ENCODE measurements around the gene PCSK5.
"Not testable (repeated sequence)": the region's sequence is repeated elsewhere in the genome, so short reads cannot be mapped to it uniquely, and the experiment has no call there.

The PCSK5 gene

DNA sequence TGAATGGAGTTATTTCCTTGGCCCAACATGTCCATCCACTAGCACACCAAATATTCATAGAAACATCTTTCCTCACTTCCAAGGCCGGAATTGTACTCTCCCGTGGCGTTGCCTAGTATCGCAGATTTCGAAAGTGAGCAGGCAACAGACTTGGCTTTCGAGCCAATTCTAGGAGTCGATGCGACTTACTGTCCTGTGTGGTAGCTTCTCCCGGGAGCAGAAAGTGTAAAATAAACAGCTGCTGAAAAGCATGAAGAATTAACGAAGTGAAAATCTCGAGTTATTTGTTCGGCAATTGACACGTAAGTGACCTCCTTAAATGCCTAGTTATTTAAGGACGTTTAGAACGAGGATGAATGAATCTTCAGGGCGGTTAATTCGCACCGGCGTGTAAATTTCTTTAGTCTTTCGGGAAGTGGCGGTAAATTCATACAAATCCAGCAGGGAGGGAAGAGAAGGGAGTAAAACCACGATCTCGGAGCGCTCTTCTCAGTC, 449 bp upstream of the PCSK5 start:
- peak in 1 of 2 experiments; percentile 5 for DNase-seq (ENCODE audit: low read depth in 2 of 2)

DNA sequence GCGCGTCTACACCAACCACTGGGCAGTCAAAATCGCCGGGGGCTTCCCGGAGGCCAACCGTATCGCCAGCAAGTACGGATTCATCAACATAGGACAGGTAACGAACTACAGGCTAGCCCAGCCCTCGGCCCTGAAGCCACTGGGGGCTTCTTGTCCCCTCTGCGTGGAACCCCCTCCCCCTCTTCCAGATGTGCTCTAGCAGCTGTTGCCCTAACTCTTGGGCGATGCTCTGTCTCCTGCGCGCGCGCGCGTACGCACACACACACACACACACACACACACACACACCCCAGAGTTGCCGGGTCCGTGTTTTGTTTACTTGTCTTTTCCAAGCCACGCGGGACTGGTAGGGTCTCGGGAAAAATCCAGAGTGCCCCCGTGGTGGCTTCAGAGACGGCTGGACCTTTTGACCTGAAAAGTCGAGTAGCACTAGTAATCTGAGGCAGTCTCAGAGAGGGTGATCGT, 836 bp downstream of the PCSK5 start:
- peak in 1 of 2 experiments; percentile 32 for DNase-seq (ENCODE audit: low read depth in 2 of 2)

DNA sequence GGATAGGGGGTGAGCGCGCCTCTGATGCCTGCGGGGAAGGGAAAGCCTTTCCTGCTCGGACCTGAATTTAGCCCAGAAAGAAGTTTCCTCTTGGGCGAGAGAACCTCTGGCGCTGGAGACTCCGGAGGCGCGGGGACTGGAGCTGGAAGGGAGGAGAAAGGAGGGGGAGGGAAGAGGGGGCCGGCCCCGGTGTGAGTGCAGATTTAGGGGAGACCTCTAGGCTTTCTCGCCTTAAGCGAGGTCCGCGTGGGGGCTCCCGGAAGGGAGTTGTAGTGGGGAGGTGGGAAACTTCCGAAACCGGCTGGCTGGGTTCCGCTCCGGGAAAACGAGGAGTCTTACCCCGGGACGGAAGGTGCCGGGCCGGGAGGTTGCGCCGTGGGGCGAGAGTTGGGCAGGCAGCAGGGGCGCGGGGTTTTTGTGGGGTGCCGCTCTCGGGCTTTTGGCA, 1.3 kb downstream of the PCSK5 start:
- peak in 1 of 2 experiments; percentile 22 for DNase-seq (ENCODE audit: low read depth in 2 of 2)

DNA sequence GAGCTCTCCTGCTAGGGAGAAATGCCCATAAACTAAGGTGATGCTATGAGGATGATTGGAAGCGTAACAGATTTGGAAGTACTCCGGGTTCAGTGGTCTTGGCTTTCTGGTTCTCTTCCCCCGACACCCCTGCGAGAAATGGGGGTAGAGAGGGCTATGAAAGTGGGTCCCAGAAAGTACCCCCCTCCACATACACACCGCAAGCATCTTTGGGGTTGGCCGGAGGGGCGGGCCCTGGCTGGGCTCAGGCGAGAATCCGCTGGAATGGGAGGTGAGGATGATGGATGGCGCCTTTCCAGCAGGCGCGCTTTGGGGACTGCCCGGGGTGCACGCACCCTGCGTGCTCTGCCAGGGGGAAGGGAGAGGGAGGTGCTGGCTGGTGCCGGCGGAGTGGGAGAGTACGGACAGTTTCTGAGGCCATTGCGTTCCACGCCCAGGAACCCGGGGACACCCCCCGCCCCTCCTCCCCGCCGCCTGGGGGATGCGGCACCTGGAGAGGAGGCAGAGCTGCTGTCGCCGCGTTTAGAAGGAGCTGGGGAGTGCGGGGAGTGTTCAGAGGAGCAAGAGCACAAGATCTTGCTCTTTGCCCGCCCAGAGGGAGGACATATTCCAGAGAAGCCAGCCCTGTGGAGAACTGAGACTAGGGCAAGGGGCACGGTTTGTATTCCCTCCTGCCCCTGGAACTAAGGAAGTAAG, 1.9 kb downstream of the PCSK5 start:
- peak in 1 of 2 experiments; percentile 28 for DNase-seq (ENCODE audit: low read depth in 2 of 2)

DNA sequence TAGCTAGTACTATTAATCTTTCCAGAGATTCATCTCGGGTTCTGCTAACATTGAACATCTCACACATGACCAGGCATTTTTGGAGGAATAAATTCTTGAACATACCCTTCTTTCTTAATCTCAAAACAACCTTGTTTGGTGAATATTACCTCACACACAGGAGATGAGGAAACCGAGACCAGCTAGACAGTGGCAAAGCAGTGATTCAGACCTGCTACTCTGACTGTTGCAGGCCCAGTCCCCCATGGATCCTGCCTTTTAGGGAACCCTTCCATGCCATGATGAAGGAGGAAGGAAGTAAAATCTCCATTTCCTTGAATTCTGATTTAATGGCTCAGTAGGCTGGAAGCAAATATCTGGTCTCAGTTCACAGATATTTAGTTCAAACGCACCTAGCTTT, 2.6 kb downstream of the PCSK5 start:
- DNase-seq (ENCODE audit: low read depth in 2 of 2), result no peak

DNA sequence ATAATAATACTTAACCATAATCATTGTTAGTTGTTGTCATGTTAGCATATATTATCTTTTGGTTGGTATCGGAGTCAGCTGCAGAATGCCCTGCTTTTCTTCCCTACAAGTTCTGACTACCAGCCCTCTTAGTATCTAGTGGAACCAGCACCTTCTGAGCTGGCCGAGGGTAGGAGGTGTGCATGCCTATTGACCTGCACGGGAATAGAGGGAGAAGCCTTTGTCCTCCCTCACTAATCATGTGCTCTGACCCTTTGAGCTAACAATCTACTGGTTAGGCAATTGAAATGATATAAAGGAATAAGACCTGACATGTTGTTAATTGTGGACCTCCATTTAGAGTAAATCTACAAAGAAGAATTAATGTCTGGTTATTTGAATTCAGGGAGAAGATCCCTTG, 4.1 kb downstream of the PCSK5 start:
- DNase-seq (ENCODE audit: low read depth in 2 of 2), result no peak

DNA sequence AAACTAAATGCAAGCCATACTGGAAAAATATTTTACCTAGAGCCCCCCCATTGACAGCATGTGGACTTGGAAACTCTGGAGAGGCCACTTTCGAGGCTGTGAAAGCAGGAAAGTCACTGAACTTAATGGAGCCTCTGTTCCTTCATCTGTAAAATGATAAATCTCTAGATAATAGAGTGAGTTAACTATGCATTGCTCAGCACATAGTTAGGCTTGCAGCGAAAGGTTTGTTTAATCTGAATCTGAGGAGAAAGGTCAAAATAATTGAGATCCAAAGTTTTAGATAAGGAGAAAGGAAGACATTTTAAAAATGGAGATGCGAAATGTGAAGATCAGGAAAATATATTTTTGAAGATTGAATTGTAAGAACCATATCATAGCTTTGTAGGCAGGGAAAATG, 4.6 kb downstream of the PCSK5 start:
- no peak for DNase-seq (ENCODE audit: low read depth in 2 of 2)

DNA sequence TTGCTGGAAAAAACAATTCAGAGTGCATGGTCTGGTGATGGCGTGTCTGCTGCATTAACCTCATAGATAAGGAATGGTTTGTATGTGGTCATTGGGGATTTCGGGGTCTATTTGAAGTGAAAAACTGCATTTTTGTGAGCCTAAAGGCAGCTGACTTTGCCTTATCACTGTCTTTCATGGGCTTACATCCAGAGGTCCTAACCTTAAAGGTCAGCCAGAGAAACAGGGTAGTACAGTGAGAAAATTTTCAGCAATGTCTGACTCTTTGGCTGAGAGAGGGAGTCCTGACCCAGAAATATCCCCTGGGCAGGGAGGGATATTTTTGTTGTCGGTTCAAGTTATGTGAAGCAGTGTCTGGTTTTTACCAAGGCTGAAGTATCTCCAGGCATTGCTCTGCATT, 5.7 kb downstream of the PCSK5 start:
- DNase-seq (ENCODE audit: low read depth in 2 of 2), result no peak

DNA sequence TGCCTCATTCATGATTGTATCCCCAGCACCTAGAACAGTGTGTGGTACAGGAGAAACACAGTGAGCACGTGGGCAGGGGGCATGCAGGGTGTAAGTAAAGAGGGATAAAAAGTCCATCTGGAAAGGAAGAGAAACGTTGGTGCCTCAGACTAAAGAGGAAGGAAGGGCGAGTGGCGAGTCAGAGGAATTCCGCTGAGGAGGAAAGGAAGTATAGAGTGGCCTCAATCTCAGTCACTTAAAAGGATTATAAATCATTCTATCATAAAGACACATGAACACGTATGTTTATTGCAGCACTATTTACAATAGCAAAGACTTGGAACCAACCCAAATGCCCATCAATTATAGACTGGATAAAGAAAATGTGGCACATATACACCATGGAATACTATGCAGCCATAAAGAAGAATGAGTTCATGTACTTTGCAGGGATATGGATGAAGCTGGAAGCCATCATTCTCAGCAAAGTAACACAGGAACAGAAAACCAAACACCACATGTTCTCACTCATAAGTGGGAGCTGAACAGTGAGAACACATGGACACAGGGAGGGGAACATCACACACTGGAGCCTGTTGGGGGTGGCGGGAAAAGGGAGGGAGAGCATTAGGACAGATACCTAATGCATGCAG, 10.5 kb downstream of the PCSK5 start:
- not testable (repeated sequence) for DNase-seq (ENCODE audit: low read depth in 2 of 2)

DNA sequence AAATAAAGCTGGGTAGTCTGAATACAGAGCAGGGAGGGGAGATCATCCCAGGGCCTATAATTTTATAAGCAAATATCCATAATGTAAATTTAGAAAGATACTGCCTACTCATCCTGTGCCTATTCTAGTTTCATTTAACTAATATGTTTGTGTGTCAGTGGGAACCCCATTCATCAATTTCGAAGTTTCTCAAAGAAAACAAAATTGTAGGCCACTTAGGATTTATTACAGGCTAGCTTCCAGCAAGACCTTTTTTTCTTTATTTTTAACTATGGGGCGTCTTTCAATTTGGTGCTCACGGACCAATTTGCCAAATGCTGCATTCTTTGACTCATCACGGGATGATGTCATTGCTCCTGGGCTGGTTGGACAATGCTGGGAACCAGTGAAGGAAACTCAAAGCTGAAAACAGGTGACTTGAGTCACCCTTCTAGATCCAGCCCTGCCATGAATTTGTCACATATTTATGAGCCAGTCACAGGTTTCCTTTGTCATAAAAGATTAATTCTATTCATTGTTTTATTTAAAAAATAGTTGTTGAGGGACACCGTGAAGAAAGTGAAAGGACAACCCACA, 13.4 kb downstream of the PCSK5 start:
- DNase-seq (ENCODE audit: low read depth in 2 of 2), result no peak

DNA sequence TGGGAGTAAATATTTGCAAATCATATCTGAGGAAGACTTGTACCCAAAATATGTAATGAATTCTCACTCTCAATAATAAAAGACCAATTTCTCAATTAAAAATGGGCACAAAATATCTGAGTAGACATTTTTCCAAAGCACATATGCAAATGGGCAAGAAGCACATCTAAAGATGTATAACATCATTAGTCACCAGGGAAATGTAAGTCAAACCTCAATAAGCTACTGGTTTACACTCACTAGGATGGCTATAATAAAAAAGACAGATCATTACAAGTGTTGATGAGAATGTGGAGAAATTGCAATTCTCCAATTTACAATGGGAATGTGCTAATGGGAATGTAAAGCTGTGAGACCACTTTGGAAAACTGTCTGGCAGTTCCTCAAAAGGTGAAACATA, 13.9 kb downstream of the PCSK5 start:
- DNase-seq (ENCODE audit: low read depth in 2 of 2), result no peak

DNA sequence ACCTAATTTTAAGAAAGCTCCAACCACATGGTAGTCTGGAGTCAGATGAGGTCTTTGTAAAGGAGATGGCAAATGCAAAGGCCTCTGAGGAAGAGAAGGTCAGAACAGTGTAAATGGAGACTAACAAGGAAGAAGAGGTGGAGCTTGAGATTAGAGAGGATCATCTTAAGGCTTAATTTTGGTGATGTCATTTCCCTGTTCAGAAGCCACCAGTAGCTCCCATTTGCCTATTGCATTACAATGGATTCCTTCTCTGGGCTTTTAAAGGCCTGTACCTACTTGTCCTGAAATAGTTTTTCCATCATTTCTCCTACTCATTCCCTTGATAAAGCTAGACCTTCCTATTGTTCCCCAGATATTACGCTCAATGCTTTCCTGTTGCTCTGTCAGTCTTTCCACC, 16.1 kb downstream of the PCSK5 start:
- DNase-seq (ENCODE audit: low read depth in 2 of 2), result no peak

DNA sequence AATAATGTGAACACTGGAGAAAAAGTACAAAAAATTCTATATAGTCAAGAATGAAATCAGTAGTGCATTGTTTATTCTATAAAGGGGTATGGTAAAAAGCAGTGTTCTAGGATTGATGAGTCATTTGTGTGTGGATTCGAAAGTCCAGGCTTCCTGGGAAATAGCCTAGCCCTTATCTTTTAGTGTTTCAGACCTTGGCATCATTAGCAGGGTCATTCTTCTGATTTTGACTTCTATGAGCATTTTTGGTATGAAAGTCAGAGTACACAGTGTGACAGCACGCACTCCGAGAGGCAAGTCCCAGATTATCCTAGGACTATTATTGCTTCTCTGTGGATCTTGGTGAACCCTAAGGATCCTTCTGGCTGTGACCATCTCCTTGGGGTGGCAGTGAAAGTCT, 16.9 kb downstream of the PCSK5 start:
- no peak for DNase-seq (ENCODE audit: low read depth in 2 of 2)

DNA sequence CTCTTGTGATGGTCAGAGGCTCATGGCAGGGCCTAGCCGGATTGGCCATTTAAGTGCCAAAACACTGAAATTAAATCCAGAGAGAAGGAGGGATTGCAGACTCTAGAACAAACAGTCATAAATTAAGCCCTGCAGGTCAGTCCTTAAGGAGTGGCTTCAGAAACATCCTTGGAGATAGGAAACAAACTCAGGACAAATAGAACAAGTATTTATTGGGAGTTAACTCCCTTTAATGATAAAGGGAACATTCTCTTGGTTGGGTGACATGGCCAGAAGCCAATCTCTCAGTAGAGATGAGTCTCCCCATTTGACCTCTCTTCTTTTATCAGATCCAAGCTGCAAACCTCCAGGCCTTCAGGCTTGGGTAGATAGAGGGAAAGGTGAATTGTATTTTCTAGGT, 17.4 kb downstream of the PCSK5 start:
- DNase-seq (ENCODE audit: low read depth in 2 of 2), result no peak

DNA sequence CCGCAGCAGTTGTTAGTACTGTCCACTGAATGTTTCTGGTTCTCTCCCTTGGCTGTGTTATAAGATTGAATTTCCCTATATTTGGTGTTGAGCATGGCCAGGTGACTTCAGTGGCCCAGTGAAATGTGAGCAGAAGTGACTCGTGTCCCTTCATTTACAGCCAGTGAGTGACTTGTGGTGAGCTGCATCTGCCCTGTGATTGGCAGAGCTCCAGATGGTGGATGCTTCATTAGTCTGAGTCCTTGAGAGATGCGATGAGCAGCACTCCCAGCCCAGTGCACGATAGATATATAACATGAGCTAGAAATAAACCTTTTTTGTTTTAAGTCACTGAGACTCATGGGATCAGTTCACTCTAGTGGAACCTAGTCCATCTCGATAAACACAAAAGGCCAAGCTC, 19.3 kb downstream of the PCSK5 start:
- DNase-seq (ENCODE audit: low read depth in 2 of 2), result no peak

DNA sequence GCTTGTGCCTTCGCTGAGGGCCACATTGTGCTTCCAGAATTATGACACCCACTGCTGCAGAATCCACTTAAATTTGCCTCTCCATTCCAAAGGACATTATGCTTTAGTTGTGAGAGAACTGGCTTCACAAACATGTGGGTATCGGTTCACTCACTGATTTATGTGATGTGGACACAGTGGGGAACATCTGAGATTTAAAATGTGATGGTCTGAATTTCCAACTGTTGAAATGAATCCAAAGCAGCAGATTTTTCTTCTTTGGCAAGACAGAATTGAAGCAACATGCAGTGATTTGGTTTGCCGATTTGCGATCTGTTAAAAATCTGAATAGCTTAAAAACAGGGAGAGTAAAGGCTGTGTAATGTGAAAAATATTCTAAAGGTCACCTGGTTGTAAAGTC, 20.3 kb downstream of the PCSK5 start:
- no peak for DNase-seq (ENCODE audit: low read depth in 2 of 2)

DNA sequence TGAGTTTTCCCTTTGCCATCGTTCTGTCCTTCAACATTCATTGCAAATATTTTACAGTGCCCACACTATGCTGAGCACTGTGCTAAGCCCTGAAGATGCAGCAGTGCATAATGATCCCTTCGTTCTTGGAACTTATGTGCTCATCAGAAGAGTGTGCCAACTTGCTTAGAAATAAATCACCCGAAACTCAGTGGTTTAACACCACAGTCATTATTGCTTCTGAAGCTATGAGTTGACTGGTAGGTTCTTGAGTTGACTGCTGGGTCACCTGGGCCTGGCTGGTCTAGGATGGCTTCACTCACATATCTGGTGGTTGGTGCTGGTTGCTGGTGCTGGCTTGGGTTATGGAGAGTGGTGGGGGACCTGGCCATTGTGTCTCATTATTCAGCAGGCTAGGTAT, 20.9 kb downstream of the PCSK5 start:
- no peak for DNase-seq (ENCODE audit: low read depth in 2 of 2)

DNA sequence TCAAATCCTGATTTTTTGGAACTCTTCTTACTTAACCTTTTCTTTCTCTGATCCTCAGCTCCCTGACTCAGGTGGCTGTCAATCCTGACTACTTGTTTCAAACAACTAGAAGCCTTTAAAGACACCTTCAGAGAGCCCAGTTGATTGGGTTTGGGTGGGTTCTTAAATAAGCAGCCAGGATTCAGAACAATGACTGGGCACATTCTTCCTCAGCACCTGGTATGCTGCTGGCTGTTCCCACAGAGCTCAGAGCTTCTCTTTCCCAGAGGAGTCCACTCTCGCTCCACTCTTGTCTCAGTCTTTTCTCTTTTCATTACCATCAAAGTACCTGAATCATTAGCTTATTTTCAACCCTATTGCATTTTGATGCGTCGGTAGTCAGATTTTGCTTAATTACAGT, 22.5 kb downstream of the PCSK5 start:
- no peak for DNase-seq (ENCODE audit: low read depth in 2 of 2)

DNA sequence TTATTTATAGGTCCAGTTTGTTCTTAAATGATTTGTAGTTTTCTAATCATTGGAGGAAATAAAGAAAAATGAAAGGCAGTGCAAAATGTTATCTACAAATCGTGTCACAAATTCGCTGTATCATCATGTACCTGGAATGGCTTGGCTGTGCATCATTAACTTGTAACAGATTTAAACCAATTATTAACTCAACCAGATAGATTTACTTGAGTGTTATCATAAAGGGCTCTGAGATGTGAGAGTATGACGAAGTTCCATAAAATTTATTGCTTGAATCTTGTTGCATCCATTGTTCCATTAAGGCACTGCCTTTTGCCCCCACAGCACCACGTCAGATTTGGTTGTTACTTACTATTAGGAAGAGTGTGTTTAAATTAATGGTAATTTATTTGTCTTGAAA, 23.5 kb downstream of the PCSK5 start:
- DNase-seq (ENCODE audit: low read depth in 2 of 2), result no peak

DNA sequence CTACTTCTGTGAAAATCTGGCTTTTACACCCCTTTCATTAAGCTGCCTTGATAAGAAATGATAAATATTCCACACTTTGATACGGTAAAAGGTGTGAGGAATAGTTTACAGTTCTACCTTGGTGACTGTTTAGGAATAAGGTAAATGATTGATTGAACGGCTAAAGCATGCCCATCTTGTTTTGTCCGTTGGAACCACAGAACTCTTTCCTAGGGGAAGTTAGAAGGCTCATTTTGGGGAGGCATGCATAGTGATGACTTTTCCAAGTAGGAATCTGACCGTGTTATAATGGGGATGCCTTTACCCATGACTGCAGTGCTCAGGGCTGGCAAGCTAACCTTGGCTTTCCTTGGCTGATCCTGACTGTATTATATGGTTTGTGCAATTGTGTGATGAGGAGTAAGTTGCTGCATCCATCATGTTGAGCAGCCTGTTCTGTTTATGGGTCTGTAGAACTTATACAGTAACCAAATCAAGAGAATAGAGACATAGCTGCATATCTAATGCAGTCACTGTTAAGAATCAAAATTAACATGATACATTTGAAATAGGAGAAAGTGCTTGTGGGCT, 24.5 kb downstream of the PCSK5 start:
- DNase-seq (ENCODE audit: low read depth in 2 of 2), result no peak

DNA sequence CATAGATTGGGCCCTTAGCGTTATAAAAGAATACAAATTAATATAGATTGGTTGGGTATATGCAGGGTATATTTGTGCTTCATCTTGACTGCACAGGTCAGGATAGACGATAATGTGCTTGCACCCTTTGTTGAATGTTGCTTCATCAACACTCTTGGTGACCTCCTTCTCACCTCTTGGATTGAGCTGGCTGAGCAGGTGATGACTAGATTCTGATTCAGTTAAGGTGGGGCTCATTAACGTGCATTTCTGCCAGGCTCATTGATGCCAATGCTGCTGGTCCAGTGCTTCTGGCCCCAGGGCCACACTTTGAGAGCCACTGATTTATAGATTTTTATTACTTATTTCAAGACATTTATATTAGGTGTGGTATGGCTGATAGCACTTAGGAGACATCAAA, 27.7 kb downstream of the PCSK5 start:
- no peak for DNase-seq (ENCODE audit: low read depth in 2 of 2)

DNA sequence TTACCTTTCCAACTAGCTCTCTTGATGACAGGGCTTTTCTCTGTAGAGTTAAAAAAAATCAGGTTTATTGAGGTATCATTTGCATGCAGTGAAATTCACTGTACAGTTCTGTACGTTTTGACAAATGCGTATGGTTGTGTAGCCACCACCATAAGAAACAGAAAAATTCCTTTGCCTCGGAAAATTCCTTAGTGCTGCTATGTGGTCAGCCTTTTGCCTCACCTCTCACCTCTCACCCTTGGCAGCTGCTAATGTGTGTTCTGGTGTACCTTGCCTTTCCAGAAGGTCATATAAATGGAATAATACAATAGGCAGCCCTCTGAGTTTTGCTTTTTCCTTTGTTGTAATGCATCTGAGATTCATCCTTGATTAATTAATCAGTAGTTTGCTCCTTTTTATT, 28.4 kb downstream of the PCSK5 start:
- no peak for DNase-seq (ENCODE audit: low read depth in 2 of 2)

Data from stimulated activated CD4-positive, alpha-beta T cell treated with anti-CD3 and anti-CD28 coated beads, Interleukin-12 subunit alpha, Interleukin-12 subunit beta, amount 100 ng/mL, for 24 hours (primary cell).